ENCODE data around the gene VAV1.
"Not testable (repeated sequence)": the region's sequence is repeated elsewhere in the genome, so short reads cannot be mapped to it uniquely, and the experiment has no call there.

VAV1 gene

GRCh38 chr19:6854758-6855157 is 82.2 kb downstream of the VAV1 start:
- no peak for DNase-seq

DNA sequence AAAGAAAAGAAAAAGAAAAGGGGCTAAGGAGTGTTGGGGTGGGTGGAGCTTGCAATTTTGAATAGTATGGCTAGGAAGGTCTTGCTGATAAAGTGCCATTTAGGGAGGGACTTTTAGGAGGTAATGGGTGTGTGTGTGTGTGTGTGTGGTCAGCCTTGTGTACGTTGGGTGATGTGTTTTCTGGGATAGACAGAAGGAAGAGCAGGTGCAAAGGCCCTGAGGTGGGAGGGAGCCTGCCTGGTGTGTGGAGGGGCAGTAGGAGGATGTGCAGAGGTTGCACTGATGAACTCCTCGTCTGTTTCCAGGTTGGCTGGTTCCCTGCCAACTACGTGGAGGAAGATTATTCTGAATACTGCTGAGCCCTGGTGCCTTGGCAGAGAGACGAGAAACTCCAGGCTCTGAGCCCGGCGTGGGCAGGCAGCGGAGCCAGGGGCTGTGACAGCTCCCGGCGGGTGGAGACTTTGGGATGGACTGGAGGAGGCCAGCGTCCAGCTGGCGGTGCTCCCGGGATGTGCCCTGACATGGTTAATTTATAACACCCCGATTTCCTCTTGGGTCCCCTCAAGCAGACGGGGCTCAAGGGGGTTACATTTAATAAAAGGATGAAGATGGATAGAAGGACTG is 84.4 kb downstream of the VAV1 start:
- no peak for DNase-seq

DNA sequence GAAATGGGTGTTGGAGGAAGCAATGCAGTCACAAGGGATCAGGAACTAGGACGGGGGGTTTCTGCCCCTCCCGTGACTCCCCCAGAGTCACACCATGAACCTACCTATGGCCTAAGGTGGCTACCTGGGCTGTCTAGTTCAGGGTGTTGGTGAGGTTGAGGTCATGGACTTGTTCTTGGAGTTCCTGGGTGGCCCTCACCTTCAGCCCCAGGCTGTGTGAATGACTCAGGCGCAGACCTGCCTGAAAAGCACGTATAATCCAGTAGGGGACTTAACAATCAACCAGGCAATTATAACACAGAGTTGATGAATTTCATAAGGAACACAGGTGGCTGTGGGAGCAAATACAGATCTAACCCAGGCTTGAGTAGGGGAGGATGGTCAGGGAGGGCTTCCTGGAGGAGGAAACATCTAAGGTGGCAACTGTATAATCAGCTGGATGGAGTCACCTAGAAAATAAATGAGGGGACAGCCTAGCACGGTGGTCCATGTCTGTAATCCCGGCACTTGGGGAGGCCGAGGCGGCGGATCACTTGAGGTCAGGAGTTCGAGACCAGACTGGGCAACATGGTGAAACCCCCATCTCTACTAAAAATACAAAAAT is 89.3 kb downstream of the VAV1 start:
- DNase-seq, result no peak

DNA sequence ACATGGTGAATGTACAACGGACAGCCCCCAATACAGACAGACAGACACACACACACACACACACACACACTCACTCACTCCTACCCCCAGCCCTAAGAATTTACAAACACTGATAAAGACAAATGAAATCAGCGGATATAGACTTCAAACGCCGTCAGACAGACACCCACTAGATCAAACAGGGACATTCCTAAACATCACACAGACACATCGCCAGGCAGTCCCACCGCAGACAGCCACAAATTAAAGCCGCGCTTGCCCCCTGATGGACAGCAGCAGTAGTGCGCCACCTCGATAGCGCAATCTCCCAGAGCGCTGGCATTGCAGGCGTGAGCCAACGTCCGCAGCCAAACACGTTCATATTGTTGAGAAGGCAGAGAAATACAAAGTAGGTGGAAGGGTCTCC is 90.2 kb downstream of the VAV1 start:
- peak; percentile 53 for DNase-seq

- DNase-seq, result no peak
Measured at GRCh38 chr19:6864325-6864940, 91.9 kb downstream of the VAV1 start.

- no peak for DNase-seq
Measured at GRCh38 chr19:6865849-6866248, 93.3 kb downstream of the VAV1 start.

DNA sequence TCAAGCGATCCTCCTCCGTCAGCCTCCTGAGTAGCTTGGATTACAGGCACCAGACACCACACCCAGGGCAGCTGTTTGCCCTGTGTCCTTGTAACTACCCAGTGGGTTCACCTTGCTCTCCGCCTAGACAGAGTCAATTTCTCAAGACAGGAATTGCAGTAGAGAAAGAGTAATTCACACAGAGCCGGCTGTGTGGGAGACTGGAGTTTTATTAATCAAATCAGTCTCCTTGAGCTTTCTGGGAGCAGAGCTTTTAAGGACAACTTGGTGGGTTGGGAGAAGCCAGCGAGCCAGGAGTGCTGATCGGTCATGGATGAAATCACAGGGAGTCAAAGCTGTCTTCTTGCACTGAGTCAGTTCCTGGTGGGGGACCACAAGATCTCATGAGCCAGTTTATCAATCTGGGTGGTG is 94.2 kb downstream of the VAV1 start:
- no peak for DNase-seq

- DNase-seq, result no peak
Measured at GRCh38 chr19:6868351-6868750, 95.8 kb downstream of the VAV1 start.

DNA sequence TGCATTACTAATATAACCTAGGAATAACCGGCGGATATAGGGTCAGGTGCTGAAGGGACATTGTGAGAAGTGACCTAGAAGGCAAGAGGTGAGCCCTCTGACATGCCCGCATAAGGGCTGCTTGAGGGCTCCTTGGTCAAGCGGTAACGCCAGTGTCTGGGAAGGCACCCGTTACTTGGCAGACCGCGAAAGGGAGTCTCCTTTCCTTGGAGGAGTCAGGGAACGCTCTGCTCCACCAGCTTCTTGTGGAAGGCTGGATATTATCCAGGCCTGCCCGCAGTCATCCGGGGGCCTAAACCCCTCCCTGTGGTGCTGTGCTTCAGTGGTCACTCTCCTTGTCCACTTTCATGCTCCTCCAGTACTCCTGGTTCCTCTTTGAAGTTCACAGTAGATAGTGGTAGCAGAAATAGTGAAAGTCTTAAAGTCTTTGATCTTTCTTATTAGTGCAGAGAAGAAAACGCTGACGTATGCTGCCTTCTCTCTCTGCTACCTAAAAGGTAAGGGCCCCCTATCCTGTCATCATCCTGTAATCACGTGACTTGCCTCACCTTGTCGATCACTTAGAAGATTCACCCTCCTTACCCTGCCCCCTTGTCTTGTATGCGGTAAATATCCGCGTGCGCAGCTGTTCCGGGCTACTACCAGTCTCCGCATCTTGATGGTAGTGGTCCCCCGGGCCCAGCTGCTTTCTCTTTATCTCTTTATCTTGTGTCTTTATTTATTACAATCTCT is 96.8 kb downstream of the VAV1 start:
- DNase-seq, result not testable (repeated sequence)

DNA sequence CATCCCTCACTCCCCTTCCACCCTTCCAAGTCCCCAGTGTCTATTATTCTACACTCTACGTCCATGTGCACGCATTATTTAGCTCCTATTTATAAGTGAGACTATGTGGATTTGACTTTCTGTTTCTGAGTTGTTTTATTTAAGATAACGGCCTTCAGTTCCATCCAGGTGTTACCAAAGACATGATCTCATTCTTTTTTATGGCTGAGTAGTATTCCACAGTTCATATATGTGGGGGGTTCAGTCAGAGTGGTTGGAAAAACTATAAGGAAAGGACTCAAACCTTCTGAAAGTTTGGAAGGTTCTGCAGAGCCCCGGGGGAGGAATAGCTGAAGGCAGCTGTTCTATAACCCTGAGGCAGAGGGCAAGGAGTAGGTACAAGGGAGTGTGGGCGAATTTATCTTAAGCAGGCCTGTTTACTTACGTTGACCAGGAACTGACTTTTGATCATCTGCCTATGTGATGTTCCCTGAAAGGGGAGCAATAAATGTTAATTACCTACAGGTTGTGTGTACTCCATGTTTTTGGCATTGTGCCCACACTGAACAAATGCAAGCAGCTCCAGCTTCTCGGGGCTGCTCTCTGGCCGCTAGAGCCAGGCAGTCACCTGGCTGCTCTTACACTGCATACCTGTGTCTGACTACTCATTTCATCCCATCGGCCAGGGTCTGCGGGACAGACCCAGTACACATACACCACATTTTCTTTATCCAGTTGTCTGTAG is 101.4 kb downstream of the VAV1 start:
- DNase-seq, result no peak

- no peak for DNase-seq
Measured at GRCh38 chr19:6875218-6875617, 102.7 kb downstream of the VAV1 start.

DNA sequence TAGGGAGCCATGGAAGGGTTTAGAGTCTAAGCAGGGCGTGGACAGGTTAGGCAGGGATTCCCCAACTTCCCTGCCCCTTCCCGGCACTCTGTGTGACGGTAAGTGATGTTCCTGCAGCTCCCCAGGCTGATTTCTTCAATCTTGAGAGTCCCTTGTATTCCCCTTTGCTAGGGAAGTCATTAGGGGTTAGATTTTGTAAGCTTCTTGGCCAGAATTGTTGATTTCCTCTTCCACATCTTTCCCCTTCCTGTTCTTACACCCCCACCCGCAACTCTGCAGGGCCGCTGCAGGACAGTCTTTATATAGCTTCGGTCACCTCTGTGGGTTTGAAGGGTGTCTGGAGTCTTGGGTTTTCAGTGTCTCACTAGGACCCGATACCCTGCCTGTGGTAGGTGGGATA is 104.2 kb downstream of the VAV1 start:
- no peak for DNase-seq

GRCh38 chr19:6877766-6878165 is 105.3 kb downstream of the VAV1 start:
- DNase-seq, result no peak

DNA sequence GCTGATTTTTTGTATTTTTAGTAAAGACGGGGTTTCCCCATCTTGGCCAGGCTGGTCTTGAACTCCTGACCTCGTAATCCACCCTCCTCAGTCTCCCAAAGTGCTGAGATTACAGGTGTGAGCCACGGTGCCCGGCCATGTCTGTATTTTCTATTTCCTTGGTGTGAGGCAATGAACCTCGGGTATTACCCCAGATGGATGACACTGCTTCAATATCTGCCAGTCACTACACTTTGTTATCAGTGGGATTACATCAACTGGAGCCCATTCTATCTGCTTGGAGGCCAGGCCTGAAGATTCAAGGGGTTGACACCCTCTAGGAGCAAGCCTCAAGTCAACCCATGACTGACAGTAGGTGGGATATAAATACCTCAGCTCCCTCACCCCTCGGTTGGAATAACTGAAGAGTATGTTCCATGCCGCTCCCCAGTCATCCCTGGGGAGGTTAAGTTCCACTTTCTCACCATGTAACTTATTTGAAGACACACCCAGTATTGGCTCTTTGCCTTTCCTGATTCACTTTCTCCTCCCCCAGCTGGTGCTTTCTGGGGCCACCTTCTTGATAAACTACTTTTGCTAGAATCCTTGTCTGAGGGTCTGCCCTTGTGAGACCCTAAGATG is 113.9 kb downstream of the VAV1 start:
- DNase-seq, result no peak

GRCh38 chr19:6887316-6887715 is 114.8 kb downstream of the VAV1 start, which contains the start of gene ADGRE1:
TSS of gene ADGRE1 (plus strand) at chr19:6887579. CDS start at chr19:6887609, 30 bp downstream.
- DNase-seq, result no peak

DNA sequence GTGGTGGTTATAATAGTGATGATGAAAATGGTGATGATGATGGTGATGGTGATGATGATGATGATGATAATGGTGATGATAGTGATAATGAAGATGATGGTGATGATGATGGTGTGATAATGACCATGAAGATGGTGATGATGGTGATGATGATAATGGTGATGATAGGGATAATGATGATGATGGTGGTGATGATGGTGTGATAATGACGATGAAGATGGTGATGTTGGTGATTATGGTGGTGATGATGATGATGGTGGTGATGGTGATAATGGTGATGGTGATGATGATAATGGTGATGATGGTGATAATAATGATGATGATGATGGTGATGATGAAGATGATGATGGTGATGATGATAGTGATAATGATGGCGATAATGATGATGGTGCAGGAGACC is 116.5 kb downstream of the VAV1 start:
- no peak for DNase-seq

DNA sequence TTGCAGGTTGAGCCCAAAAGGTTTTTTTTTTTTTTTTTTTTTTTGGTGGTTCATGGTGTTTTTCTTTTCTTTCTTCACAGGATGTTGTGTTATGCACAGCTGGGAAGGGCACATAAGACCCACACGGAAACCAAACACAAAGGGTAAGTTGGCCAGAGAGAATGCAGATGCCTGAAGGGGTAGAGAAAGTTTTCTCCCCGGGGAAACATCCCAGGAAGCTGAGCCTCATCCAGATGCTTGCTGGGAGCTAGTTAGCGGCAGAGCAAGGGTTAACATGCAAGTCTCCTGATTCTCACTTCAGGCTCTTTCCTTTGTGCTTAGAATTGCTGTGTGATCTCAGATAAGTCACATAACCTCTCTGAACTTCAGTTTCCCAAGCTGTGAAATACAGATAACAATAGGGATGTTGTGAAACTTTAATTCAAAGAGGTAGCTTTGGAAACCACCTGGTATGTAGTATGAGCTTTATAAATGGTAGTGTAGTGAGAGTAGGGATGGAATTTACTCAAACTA is 117.9 kb downstream of the VAV1 start:
- no peak for DNase-seq

DNA sequence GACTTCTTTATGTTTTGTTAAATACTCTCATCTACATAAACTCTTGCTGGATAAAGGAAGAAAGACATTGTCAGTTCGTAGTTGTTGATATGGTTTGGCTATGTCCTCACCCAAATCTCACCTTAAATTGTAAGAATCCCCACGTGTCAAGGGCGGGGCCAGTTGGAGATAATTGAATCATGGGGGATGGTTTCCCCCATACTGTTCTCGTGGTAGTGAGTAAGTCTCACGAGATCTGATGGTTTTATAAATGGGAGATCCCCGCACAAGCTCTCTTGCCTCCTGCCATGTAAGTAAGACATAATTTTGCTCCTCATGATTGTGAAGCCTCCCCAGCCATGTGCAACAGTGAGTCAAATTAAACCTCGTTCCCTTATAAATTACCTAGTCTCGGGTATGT is 118.4 kb downstream of the VAV1 start:
- no peak for DNase-seq

DNA sequence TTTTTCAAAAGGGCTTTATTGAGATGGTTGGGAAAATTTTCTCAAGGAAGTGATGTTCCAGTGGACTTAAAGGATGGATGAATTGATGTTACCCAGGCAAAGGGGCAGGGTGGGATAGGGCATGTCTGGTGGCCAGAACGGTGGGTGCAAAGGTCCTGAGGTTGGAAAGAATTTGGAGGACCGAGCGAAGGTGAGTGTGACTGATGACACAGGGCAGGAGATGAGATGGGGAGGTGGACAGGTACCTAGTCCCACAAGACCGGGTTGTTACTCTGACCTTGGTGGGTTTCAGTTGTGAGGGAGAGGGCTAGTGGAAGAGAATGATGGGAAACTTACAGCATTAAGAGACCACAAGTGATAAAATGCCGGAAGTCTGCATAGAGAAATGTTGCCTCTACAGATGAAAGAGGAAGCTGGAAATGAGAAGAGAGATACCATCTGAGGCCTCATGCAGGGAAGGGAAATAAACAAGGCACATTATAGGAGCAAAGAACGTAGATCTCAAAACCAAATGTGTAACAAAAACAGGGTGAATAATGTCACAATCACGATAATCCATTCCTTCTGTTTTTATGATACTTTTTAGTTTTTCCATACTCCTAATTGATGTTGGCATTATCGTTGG is 119.4 kb downstream of the VAV1 start:
- DNase-seq, result no peak

DNA sequence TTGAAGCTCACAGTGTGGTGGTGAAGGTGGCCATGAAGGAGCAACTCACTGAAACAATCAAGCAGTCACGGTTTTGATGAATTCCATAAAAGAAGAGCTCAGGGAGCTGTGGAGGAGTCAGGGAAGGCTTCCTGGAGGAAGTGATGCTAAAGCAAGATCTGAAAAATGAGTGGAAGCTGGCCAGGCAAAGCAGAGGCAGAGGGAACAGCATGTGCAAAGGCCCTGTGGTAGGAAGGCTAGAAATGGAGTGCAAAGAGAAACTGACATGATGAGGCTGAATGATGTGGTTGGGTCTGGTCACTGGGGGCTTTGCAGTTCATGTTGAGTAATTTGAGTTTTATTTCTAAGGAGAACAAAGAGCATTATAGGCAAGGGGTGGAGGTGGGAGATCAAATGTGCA is 121.8 kb downstream of the VAV1 start:
- no peak for DNase-seq

- DNase-seq, result no peak
Measured at GRCh38 chr19:6903446-6903845, 130.9 kb downstream of the VAV1 start.

GRCh38 chr19:6906559-6907060 is 134.1 kb downstream of the VAV1 start:
- DNase-seq, result no peak
